HEK293 (cell line): ENCODE data around the gene TCF3.

ENCODE experiments used
- CTCF ChIA-PET: fragments of 350-600 bp; formaldehyde crosslinking; extraction: SDS; loops from one replicate; lab custom pipeline; 2021; ENCODE audit warnings: antibody characterized with exemption; lab: Yijun Ruan, JAX
- POLR2A ChIA-PET: fragments of 300-600 bp; formaldehyde crosslinking; extraction: SDS; loops from one replicate; lab custom pipeline; 2020; ENCODE audit warnings: antibody characterized with exemption, inconsistent platforms; lab: Yijun Ruan, JAX
- H3K27ac ChIP-seq: fragments of 200-500 bp; sonication (Bioruptor generic); 2 replicates; pipeline ENCODE4 v1.5.1; 2014; ENCODE audit warnings: low read depth, low read length, control low read depth, inconsistent platforms; ENCODE audit errors: extremely low read depth
- H3K36me3 ChIP-seq, 2 experiments: fragments of 200-500 bp in 1 of 2; sonication (Bioruptor generic) in 1 of 2; 1 replicate in 1 of 2; 2 replicates in 1 of 2; pipeline ENCODE4 v1.5.1; 2014 to 2017; ENCODE audit warnings: inconsistent platforms in 2 of 2, low read length in 2 of 2; ENCODE audit not compliant: control insufficient read depth in 2 of 2, insufficient read depth in 1 of 2
- H3K4me1 ChIP-seq: fragments of 200-500 bp; sonication (Bioruptor generic); 2 replicates; pipeline ENCODE4 v1.5.1; 2014; ENCODE audit warnings: mild to moderate bottlenecking, low read length, inconsistent platforms; ENCODE audit not compliant: control insufficient read depth, insufficient read depth
- H3K4me3 ChIP-seq: 2 replicates; pipeline ENCODE4 v1.5.1; 2011; ENCODE audit warnings: low read depth, mild to moderate bottlenecking, control low read depth, low read length, moderate library complexity
- H3K9me3 ChIP-seq: fragments of 200-500 bp; sonication (Bioruptor generic); 2 replicates; pipeline ENCODE4 v1.5.1; 2014; ENCODE audit warnings: low read depth, low read length, inconsistent platforms; ENCODE audit not compliant: control insufficient read depth, insufficient read depth
- CTCF ChIP-seq: fragments of 450-650 bp; formaldehyde crosslinking; IDR thresholded peaks from 2 replicates; pipeline ENCODE4 v1.5.1; 2016; ENCODE audit warnings: missing biosample characterization, missing genetic modification characterization
- GLIS2 ChIP-seq: fragments of 450-650 bp; formaldehyde crosslinking; IDR thresholded peaks from 2 replicates; pipeline ENCODE4 v1.5.1; 2016; ENCODE audit warnings: missing biosample characterization, missing genetic modification characterization
- HOXD13 ChIP-seq: sonication (generic); formaldehyde crosslinking; IDR thresholded peaks from 2 replicates; pipeline ENCODE4 v1.8.0; 2022; ENCODE audit warnings: missing genetic modification reagents, borderline replicate concordance
- INSM2 ChIP-seq: fragments of 450-650 bp; formaldehyde crosslinking; IDR thresholded peaks from 2 replicates; pipeline ENCODE4 v1.5.1; 2016; ENCODE audit warnings: missing biosample characterization, missing genetic modification characterization
- KLF10 ChIP-seq: fragments of 450-650 bp; IDR thresholded peaks from 2 replicates; pipeline ENCODE4 v1.5.1; 2018; ENCODE audit warnings: missing biosample characterization, mild to moderate bottlenecking, missing genetic modification characterization
- KLF8 ChIP-seq: fragments of 450-650 bp; formaldehyde crosslinking; IDR thresholded peaks from 2 replicates; pipeline ENCODE4 v1.5.1; 2016; ENCODE audit warnings: missing biosample characterization, missing genetic modification characterization
- ZBTB21 ChIP-seq: fragments of 450-650 bp; formaldehyde crosslinking; IDR thresholded peaks from 2 replicates; pipeline ENCODE4 v1.5.1; 2017; ENCODE audit warnings: missing biosample characterization, missing genetic modification characterization
- ZBTB26 ChIP-seq: fragments of 450-650 bp; formaldehyde crosslinking; optimal IDR thresholded peaks from 2 replicates; pipeline ENCODE3; 2016; ENCODE audit warnings: missing biosample characterization, mild to moderate bottlenecking, missing genetic modification characterization
- ZBTB8A ChIP-seq: fragments of 450-650 bp; formaldehyde crosslinking; IDR thresholded peaks from 2 replicates; pipeline ENCODE4 v1.5.1; 2016; ENCODE audit warnings: missing biosample characterization, missing genetic modification characterization
- ZNF133 ChIP-seq: fragments of 450-650 bp; formaldehyde crosslinking; IDR thresholded peaks from 2 replicates; pipeline ENCODE4 v1.5.1; 2016; ENCODE audit warnings: missing biosample characterization, missing genetic modification characterization
- ZNF148 ChIP-seq: fragments of 450-650 bp; formaldehyde crosslinking; IDR thresholded peaks from 2 replicates; pipeline ENCODE4 v1.5.0; 2017; ENCODE audit warnings: missing biosample characterization, missing genetic modification characterization, borderline replicate concordance
- ZNF174 ChIP-seq: fragments of 450-650 bp; formaldehyde crosslinking; IDR thresholded peaks from 2 replicates; pipeline ENCODE4 v1.5.0; 2017; ENCODE audit warnings: missing biosample characterization, mild to moderate bottlenecking, missing genetic modification characterization
- ZNF19 ChIP-seq: fragments of 450-650 bp; formaldehyde crosslinking; IDR thresholded peaks from 2 replicates; pipeline ENCODE4; 2016; ENCODE audit warnings: missing biosample characterization, missing genetic modification characterization, low read depth
- ZNF211 ChIP-seq: fragments of 450-650 bp; formaldehyde crosslinking; IDR thresholded peaks from 2 replicates; pipeline ENCODE4 v1.5.1; 2016; ENCODE audit warnings: low read depth, missing biosample characterization, missing genetic modification characterization
- ZNF311 ChIP-seq: fragments of 450-650 bp; formaldehyde crosslinking; IDR thresholded peaks from 2 replicates; pipeline ENCODE4 v1.5.1; 2017; ENCODE audit warnings: missing biosample characterization, missing genetic modification characterization, borderline replicate concordance
- ZNF324 ChIP-seq: fragments of 450-650 bp; formaldehyde crosslinking; IDR thresholded peaks from 2 replicates; pipeline ENCODE4 v1.5.1; 2016; ENCODE audit warnings: missing biosample characterization, missing genetic modification characterization
- ZNF433 ChIP-seq: fragments of 450-650 bp; formaldehyde crosslinking; IDR thresholded peaks from 2 replicates; pipeline ENCODE4 v1.5.1; 2016; ENCODE audit warnings: missing biosample characterization, missing genetic modification characterization, low read depth
- ZNF654 ChIP-seq: fragments of 450-650 bp; formaldehyde crosslinking; IDR thresholded peaks from 2 replicates; pipeline ENCODE4 v1.5.1; 2016; ENCODE audit warnings: low read depth, missing biosample characterization, missing genetic modification characterization
- ZNF658 ChIP-seq: fragments of 450-650 bp; formaldehyde crosslinking; IDR thresholded peaks from 2 replicates; pipeline ENCODE4; 2016; ENCODE audit warnings: missing biosample characterization, missing genetic modification characterization
- ZNF747 ChIP-seq: fragments of 450-650 bp; formaldehyde crosslinking; IDR thresholded peaks from 2 replicates; pipeline ENCODE4 v1.5.1; 2016; ENCODE audit warnings: missing biosample characterization, missing genetic modification characterization
- TF ChIP-seq, protein P1 (sequence below): fragments of 450-650 bp; formaldehyde crosslinking; IDR thresholded peaks from 2 replicates; pipeline ENCODE4 v1.5.1; 2016; ENCODE audit warnings: missing biosample characterization, missing genetic modification characterization
- TF ChIP-seq, protein P2 (sequence below): fragments of 450-650 bp; formaldehyde crosslinking; IDR thresholded peaks from 2 replicates; pipeline ENCODE4; 2016; ENCODE audit warnings: missing biosample characterization, missing genetic modification characterization
- TF ChIP-seq, protein P3 (sequence below): fragments of 450-650 bp; formaldehyde crosslinking; IDR thresholded peaks from 2 replicates; pipeline ENCODE4 v1.5.1; 2016; ENCODE audit warnings: missing biosample characterization, missing genetic modification characterization

TCF3 gene

GRCh38 chr19:1567848-1568227, 84.6 kb downstream of the TCF3 start:
- Histone ChIP-seq H3K27ac (no peak overlapping the region), H3K36me3 (peaks cover 0 to 11% of the 10 kb centered on the region in 2 experiments; a peak in 2 of 3 replicates), H3K9me3 (no peaks in the 10 kb centered on the region), H3K4me3 (peak overlapping the region; percentile 56), H3K4me1 (no peaks in the 10 kb centered on the region)
- ChIA-PET CTCF (no interaction called here), POLR2A (no interaction called here)
- TF ChIP-seq ZNF747 (tag by site-specific recombination) (no peak), CTCF (tag by site-specific recombination) (no peak), ZNF148 (no peak), ZNF654 (tag by site-specific recombination) (no peak), KLF8 (no peak), ZNF211 (no peak), ZNF19 (no peak)
- TF ChIP-seq, protein P1, sequence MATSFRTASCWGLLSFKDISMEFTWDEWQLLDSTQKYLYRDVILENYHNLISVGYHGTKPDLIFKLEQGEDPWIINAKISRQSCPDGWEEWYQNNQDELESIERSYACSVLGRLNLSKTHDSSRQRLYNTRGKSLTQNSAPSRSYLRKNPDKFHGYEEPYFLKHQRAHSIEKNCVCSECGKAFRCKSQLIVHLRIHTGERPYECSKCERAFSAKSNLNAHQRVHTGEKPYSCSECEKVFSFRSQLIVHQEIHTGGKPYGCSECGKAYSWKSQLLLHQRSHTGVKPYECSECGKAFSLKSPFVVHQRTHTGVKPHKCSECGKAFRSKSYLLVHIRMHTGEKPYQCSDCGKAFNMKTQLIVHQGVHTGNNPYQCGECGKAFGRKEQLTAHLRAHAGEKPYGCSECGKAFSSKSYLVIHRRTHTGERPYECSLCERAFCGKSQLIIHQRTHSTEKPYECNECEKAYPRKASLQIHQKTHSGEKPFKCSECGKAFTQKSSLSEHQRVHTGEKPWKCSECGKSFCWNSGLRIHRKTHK, result no peak

DNA sequence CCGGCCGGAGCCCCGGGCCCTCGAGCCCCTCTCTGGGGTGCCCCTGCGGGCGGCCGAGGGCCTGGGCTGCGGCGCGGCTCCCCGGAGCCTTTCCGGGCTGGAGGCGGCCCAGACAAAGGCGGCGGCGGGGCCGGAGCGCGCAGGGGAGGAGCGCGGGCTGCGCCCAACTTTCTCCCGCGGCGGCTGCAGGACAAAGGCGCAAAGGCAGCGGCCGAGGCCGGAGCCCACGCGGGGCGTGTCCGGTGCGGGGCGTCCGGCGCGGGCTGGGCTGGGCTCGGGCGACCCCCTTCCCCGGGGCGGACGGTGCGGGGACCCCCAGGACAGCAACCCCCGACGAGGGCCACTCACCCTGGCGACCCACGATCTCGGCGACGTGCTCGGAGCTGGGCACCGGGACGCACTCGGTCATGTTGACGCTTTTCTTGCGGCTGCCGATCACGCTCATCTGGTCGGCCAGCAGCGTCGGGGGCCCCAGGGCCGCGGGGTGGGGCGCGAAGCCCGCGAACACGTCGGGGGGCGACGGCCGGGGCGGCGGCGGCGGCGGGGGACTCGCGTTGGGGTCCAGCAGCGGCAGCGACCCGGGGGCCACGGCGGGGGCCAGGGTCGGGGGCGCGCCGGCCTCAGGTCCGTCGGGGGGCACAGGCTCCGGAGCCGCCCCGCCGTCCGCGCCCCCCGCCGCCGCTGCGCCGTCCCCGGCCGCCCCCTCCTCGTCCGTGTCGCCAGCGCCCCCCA, 85.1 kb downstream of the TCF3 start:
- Histone ChIP-seq H3K9me3 (no peaks in the 10 kb centered on the region), H3K27ac (peak overlapping the region; percentile 31; the same call in 1 of the 2 replicates), H3K36me3 (peaks cover 4 to 11% of the 10 kb centered on the region in 2 experiments; a peak in 2 of 3 replicates), H3K4me1 (no peaks in the 10 kb centered on the region), H3K4me3 (peak overlapping the region; percentile 56)
- ChIA-PET POLR2A (no interaction called here), CTCF (no interaction called here)
- no peak for TF ChIP-seq ZNF311 (tag by site-specific recombination)
- no peak for TF ChIP-seq ZNF133
- peak; percentile 20; the same call in 1 of the 2 replicates for TF ChIP-seq KLF10 (tag by site-specific recombination)
- TF ChIP-seq ZNF433 (tag by site-specific recombination), result no peak
- no peak for TF ChIP-seq HOXD13 (CRISPR knock-in tag)
- TF ChIP-seq, protein P2, sequence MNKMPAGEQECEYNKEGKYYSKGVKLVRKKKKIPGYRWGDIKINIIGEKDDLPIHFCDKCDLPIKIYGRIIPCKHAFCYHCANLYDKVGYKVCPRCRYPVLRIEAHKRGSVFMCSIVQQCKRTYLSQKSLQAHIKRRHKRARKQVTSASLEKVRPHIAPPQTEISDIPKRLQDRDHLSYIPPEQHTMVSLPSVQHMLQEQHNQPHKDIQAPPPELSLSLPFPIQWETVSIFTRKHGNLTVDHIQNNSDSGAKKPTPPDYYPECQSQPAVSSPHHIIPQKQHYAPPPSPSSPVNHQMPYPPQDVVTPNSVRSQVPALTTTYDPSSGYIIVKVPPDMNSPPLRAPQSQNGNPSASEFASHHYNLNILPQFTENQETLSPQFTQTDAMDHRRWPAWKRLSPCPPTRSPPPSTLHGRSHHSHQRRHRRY, result no peak
- no peak for TF ChIP-seq ZBTB21 (tag by site-specific recombination)
- TF ChIP-seq INSM2 (tag by site-specific recombination), result no peak
- TF ChIP-seq ZBTB8A (tag by site-specific recombination), result peak; percentile 51
- TF ChIP-seq ZNF174, result no peak
- TF ChIP-seq ZBTB26, result peak; percentile 51
- TF ChIP-seq ZNF658 (tag by site-specific recombination), result no peak
- TF ChIP-seq GLIS2, result peak; percentile 30; the same call in 1 of the 2 replicates
- TF ChIP-seq ZNF324 (tag by site-specific recombination), result no peak
- TF ChIP-seq, protein P3, sequence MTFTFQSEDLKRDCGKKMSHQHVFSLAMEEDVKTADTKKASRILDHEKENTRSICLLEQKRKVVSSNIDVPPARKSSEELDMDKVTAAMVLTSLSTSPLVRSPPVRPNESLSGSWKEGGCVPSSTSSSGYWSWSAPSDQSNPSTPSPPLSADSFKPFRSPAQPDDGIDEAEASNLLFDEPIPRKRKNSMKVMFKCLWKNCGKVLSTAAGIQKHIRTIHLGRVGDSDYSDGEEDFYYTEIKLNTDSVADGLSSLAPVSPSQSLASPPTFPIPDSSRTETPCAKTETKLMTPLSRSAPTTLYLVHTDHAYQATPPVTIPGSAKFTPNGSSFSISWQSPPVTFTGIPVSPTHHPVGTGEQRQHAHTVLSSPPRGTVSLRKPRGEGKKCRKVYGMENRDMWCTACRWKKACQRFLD (tag by site-specific recombination), result no peak
